A549 treated with dexamethasone at 1 μM for 4 hours (cell line): ENCODE data around the gene MCAM. TPM values are rescaled to one million over a fixed set of nuclear protein-coding genes. Genes with fewer than 3 reads are reported as not detected.

Experiments used
- total RNA-seq: library from RNA; stranded (reverse); fragments of 200-300 nt; extraction: Qiagen RNA extraction; gene quantifications from 5 replicates; pipeline ENCODE4 v1.2.3, GENCODE V29; 2022

The MCAM gene, protein sequence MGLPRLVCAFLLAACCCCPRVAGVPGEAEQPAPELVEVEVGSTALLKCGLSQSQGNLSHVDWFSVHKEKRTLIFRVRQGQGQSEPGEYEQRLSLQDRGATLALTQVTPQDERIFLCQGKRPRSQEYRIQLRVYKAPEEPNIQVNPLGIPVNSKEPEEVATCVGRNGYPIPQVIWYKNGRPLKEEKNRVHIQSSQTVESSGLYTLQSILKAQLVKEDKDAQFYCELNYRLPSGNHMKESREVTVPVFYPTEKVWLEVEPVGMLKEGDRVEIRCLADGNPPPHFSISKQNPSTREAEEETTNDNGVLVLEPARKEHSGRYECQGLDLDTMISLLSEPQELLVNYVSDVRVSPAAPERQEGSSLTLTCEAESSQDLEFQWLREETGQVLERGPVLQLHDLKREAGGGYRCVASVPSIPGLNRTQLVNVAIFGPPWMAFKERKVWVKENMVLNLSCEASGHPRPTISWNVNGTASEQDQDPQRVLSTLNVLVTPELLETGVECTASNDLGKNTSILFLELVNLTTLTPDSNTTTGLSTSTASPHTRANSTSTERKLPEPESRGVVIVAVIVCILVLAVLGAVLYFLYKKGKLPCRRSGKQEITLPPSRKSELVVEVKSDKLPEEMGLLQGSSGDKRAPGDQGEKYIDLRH
- total RNA-seq = 8.0 to 14.1 TPM (median 11.0 TPM) in 5 replicates

DNA sequence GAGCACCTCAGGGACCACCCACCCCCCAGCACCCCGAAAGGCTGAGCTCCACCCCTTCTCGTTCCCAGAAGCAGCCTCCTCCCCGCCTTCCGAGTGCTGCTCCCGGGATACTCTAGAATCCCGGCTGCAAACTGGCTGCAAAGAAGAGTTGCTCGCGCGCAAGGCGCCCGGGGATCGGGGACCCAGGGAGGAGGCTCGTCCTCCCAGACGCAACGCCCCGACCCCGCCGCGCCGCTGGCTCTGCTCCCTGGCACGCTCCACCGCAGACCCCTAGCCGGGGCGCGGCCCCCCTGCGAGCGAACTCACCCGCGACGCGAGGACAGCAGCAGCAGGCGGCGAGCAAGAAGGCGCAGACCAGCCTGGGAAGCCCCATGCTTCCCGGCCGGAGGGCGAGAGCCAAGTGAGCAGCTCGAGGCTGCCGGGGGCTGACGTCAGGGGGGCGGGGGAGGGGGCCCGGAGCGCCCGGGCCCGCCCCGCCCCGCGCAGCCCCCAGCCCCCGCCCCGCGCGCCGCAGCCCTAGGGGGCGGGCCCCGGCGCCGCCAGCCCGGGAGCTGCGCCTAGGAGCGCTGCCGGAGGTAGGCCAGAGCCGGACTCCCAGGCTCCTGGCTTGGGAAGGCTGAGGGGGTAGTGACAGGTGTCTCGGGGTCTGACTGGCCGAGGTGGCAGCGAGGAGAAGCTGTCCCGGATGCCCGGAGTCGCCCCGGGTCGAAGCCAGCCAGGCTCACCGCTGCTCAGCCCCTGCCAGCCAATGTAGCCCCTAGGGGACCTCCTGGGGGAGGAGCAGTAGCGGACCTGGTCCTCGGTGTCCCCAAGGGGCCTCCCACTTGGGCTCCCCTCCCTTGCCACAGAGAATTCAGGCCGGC is at the start of gene MCAM:
TSS of gene MCAM (minus strand) at position 402 of the 863 bp plus-strand sequence. CDS start at position 373, 29 bp downstream.

DNA sequence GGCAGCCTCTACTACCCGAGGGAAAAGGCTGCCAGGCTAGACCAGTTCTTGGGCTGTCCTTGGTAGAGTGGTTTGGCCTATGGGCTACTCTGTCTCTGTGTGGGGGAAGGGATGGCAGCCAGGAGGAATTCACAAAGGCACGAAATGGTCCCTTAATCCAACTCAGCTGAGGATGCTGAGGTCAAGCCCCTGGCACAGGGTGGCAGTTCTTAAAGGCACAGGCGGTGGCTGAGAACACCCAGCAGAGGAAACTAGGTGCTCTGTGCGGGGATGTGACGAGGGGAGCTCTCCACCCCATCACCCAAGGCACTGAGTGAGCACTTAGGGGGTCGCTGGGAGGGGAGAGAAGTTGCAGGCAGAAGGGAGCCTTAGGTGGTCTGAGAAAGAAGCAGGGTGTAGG is 29.7 kb upstream of the MCAM start, which contains the start of gene MFRP:
TSS of gene MFRP (minus strand) at position 101 of the 400 bp plus-strand sequence. CDS start 192 bp downstream, outside the sequence.

DNA sequence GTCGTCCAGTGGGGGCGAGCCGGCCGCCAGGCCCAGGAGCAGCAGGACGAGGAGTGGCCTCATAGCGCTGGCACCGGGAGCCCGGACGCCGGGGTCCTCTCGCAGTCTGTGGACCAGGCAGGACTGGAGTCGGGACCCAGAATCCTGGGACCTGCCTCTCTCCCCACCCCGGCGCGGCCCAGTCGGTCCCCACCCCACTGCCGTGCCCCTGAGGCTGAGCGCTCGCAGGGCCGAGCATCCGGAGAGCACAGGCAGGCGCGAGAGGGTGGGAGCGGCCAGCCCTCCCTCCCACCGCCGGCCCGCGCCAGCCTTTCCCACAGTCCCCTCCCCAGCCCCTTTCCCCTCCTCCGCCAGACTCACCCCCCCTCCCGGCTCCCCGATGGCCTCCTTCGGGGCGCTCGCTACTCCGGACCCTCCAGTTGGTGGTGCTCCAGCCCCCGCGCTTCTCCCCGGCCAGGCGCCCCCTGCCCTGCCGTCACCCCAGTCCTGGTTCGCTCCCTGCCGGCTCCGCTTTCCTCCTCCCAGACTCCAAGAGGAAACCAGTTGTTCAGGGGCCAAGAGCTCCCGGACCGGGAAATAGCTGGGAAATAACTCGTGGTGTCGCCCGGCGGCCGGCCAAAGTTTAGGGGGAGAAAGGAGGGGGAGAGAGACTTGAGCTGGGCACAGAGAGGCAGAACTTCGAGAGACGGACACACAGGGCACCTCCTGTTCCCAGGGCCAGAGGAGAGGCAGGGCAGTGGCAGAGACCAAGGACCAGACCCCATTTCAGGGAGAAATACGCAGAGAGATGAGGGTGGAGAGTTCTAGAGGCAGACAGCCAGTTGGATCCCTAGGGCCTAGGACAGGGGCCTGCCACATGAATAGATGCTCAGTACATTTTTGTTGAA is 23.6 kb upstream of the MCAM start, which contains the start of gene C1QTNF5:
TSS of gene C1QTNF5 (minus strand) at position 549 of the 887 bp plus-strand sequence. CDS start at position 63, 486 bp downstream.

DNA sequence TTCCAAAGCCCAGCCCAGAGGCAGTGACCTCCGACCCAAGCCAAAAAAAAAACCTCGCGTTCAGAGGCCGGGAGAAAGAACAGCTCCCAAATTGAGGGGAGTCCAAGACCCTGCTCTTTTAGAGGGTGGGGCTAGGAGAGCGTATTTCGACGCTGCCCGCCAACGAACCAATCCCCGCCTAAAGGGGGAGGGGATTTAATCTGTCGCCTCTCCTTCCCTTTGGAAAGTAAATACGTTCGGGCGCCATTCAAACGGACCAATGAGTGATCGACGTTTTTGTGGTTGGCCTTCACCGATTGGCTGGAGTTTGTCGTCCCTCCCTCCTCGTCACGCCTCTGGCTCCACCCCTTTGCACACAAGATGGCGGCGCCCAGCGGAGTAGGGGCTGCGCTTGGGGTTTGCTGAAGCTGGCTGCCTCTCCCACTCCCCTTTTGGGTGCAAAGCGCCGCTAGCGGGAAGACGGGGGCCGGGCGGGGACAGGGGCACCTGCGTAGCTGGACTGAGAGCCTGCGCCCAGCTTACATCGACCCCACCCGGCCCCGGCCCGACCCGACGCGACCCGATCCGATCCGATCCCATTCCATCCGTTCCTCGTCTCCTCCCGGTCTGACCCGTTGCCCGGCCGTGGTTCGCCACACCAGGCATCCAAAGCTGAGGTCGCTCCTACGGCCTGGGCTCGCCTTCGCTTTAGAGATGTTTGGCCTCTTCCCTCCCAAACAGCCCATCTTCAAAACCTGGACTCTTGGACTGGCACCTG is 17.4 kb upstream of the MCAM start, which contains the start of gene RNF26:
TSS of gene RNF26 (plus strand) at position 354 of the 757 bp plus-strand sequence. CDS start 596 bp downstream, outside the sequence.

Other genes starting within 250 kb of the MCAM start
- gene VPS11, start 249.3 kb downstream of the MCAM start, total RNA-seq = 9.0 to 13.0 TPM (median 12.3 TPM) in 5 replicates
- gene HMBS, start 232.2 kb downstream of the MCAM start, total RNA-seq = 42.3 to 48.3 TPM (median 46.4 TPM) in 5 replicates
- 31.7 to 43.6 TPM (median 42.2 TPM) in 5 replicates for gene DPAGT1, start 215.3 kb downstream of the MCAM start, total RNA-seq
- gene C2CD2L, start 209.8 kb downstream of the MCAM start, total RNA-seq = 3.1 to 5.9 TPM (median 5.1 TPM) in 5 replicates
- 6.4 to 10.2 TPM (median 8.7 TPM) in 5 replicates for gene HINFP, start 195.6 kb downstream of the MCAM start, total RNA-seq
- 0.17 to 0.47 TPM (median 0.27 TPM) in 5 replicates for gene ABCG4, start 168.1 kb downstream of the MCAM start, total RNA-seq
- 6.6 to 12.7 TPM (median 11.3 TPM) in 5 replicates for gene NLRX1, start 148.4 kb downstream of the MCAM start, total RNA-seq
- 0.14 to 0.22 TPM (median 0.20 TPM) in 3 of 5 replicates, not detected in the others for gene NHERF4, start 131.7 kb downstream of the MCAM start, total RNA-seq
- 6.3 to 11.5 TPM (median 9.6 TPM) in 5 replicates for gene CBL, start 110.8 kb downstream of the MCAM start, total RNA-seq
- gene RNF26, start 17.4 kb upstream of the MCAM start, total RNA-seq = 27.8 to 40.3 TPM (median 36.9 TPM) in 5 replicates
- gene C1QTNF5, start 23.8 kb upstream of the MCAM start, total RNA-seq = 0.08 TPM in 1 of 5 replicates, not detected in the others
- gene MFRP, start 29.6 kb upstream of the MCAM start, total RNA-seq = not detected in 5 replicates
- 1.3 to 2.4 TPM (median 1.4 TPM) in 5 replicates for gene USP2, start 64.6 kb upstream of the MCAM start, total RNA-seq
- gene THY1, start 106.0 kb upstream of the MCAM start, total RNA-seq = 12.7 to 17.5 TPM (median 15.1 TPM) in 5 replicates